Tibial artery (tissue), 4 donors: Measurements from ENCODE around the gene PKP4.

ENCODE experiments used
- DNase-seq, 2 donors: peaks; one replicate each; pipeline ENCODE4 v3.0.0-alpha.2; 2019
- H3K27ac ChIP-seq, 2 donors: fragments of 200-600 bp; sonication (generic) in 1 of 2; 1 replicate in 1 of 2; 2 replicates in 1 of 2; pipeline ENCODE4 v1.5.1; 2018 to 2019; ENCODE audit warnings: mild to moderate bottlenecking in 1 of 2
- H3K27me3 ChIP-seq, 2 donors: fragments of 200-600 bp; sonication (generic) in 1 of 2; one replicate each; pipeline versions ENCODE4 v1.5.1 to v1.6.0; 2016 to 2019
- H3K36me3 ChIP-seq, 3 donors: fragments of 200-600 bp; sonication (generic) in 2 of 3; one replicate each; pipeline ENCODE4 v1.5.1; 2016 to 2019; ENCODE audit warnings: mild to moderate bottlenecking in 2 of 3
- H3K4me1 ChIP-seq, 4 donors: fragments of 200-600 bp; sonication (generic) in 2 of 4; 1 replicate in 3 of 4; 2 replicates in 1 of 4; pipeline ENCODE4 v1.5.1; 2016 to 2019
- H3K4me3 ChIP-seq, 2 donors: fragments of 200-600 bp; sonication (generic) in 1 of 2; 1 replicate in 1 of 2; 2 replicates in 1 of 2; pipeline ENCODE4 v1.5.1; 2018 to 2019; ENCODE audit warnings: mild to moderate bottlenecking in 2 of 2
- H3K9me3 ChIP-seq, 3 donors: fragments of 200-600 bp; sonication (generic) in 1 of 3; one replicate each; pipeline ENCODE4 v1.5.1; 2016 to 2019
- CTCF ChIP-seq, 2 experiments: fragments of 200-600 bp in 1 of 2; fragments of 450-650 bp in 1 of 2; IDR thresholded peaks; one replicate each; pipeline ENCODE4 v1.5.1; 2017 to 2019; ENCODE audit warnings: antibody characterized with exemption in 2 of 2, mild to moderate bottlenecking in 1 of 2, moderate library complexity in 1 of 2
- intact Hi-C: fragments of 100-400 bp; cut with DNase I; formaldehyde crosslinking; loops from one replicate; pipeline ENCODE4 v1.15.0; 2023; ENCODE audit warnings: low total_unique reads

Gene PKP4

GRCh38 chr2:158489366-158490112 lies 32.8 kb downstream of the PKP4 start:
- H3K27me3 ChIP-seq, result no peaks in the 10 kb centered on the region
- DNase-seq, result no peak
- H3K4me1 ChIP-seq, result peaks cover 0 to 27% (median 17%) of the 10 kb centered on the region in 4 donors
- no peaks in the 10 kb centered on the region for H3K36me3 ChIP-seq
- no peak overlapping the region for H3K27ac ChIP-seq
- TF ChIP-seq CTCF (IDR thresholded peaks at IDR 0.05), result no peak
- H3K4me3 ChIP-seq, result no peak overlapping the region
- intact Hi-C loops, result no loop called here
- no peaks in the 10 kb centered on the region for H3K9me3 ChIP-seq

- Histone ChIP-seq H3K27ac (no peak overlapping the region), H3K27me3 (no peaks in the 10 kb centered on the region)
- no peak for TF ChIP-seq CTCF (IDR thresholded peaks at IDR 0.05)
Observed at GRCh38 chr2:158491072-158491471, 34.3 kb downstream of the PKP4 start.

GRCh38 chr2:158493458-158493857 lies 36.7 kb downstream of the PKP4 start:
- DNase-seq, result no peak
- no peaks in the 10 kb centered on the region for H3K36me3 ChIP-seq
- H3K4me3 ChIP-seq, result no peak overlapping the region
- no peak for TF ChIP-seq CTCF (IDR thresholded peaks at IDR 0.05)
- no peak overlapping the region for H3K27ac ChIP-seq
- H3K9me3 ChIP-seq, result no peaks in the 10 kb centered on the region
- no peaks in the 10 kb centered on the region for H3K27me3 ChIP-seq
- H3K4me1 ChIP-seq, result peaks cover 0 to 8% (median 4%) of the 10 kb centered on the region in 4 donors
- intact Hi-C loops, result no loop called here

More at GRCh38 chr2:158491072-158491471, 34.3 kb downstream of the PKP4 start:
- no peak for DNase-seq
- intact Hi-C loops, result no loop called here
- Histone ChIP-seq H3K36me3 (no peaks in the 10 kb centered on the region), H3K4me3 (no peak overlapping the region), H3K4me1 (peaks cover 0 to 27% (median 17%) of the 10 kb centered on the region in 4 donors), H3K9me3 (no peaks in the 10 kb centered on the region)

- intact Hi-C loops, result no loop called here
- no peak overlapping the region for H3K4me3 ChIP-seq
Observed at GRCh38 chr2:158495175-158495574, 38.4 kb downstream of the PKP4 start.

GRCh38 chr2:158496986-158497385 lies 40.2 kb downstream of the PKP4 start:
- TF ChIP-seq CTCF (IDR thresholded peaks at IDR 0.05), result no peak
- DNase-seq, result no peak
- Histone ChIP-seq H3K9me3 (no peaks in the 10 kb centered on the region), H3K36me3 (no peaks in the 10 kb centered on the region), H3K27me3 (no peaks in the 10 kb centered on the region), H3K4me3 (no peak overlapping the region), H3K4me1 (peaks cover 0 to 23% (median 9%) of the 10 kb centered on the region in 4 donors), H3K27ac (no peak overlapping the region)
- intact Hi-C loops, result no loop called here

More at GRCh38 chr2:158495175-158495574, 38.4 kb downstream of the PKP4 start:
- Histone ChIP-seq H3K27ac (no peak overlapping the region), H3K9me3 (no peaks in the 10 kb centered on the region), H3K36me3 (no peaks in the 10 kb centered on the region), H3K27me3 (no peaks in the 10 kb centered on the region), H3K4me1 (peaks cover 0 to 8% (median 2%) of the 10 kb centered on the region in 4 donors)
- TF ChIP-seq CTCF (IDR thresholded peaks at IDR 0.05), result no peak
- no peak for DNase-seq
